HUDEP-2 (cell line): ENCODE results near the gene OSBPL10.

Source experiments
- DNase-seq, 76 experiments: peaks; one replicate each; lab custom pipeline; 2025; ENCODE audit not compliant: unreplicated experiment in 76 of 76; lab: John Stamatoyannopoulos, UW

OSBPL10 gene

DNA sequence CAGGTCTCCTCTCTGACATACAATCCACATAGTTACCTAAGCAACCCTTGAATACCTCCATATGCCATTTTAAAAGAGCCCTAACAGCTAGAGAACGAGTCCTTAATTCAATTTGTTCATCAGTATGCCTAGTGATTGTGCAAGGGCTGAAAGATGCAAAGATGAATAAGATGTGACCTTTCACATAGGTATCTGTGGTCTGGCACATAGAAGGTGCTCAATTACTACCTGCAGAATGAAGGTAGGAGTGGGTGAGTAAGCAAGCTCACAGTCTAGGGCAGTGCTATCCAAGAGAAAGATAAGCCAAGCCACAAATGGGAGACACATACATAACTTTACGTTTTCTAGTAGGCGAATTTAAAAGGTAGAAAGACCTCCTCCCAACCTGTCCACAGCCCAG is 157.9 kb downstream of the OSBPL10 start:
- DNase-seq = no peak

DNA sequence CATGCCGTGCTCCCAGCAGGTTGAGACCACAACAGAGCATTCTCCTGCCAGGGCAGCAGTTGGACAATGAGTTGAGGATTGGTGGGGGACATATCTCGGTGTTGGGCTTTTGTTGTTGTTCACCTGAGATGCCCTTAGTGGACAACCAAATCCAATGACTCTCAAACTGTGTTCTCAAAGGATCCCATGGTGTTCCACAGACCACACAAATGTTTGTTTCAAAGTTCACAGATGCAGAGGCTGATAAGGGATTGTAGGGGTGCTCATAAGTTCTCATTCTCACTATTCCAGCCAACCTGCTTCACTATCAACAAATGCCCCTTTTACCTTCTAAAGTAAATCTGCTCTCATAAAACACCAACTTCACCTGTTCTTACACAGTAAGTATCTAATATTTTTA is 159.9 kb downstream of the OSBPL10 start:
- no peak for DNase-seq

DNA sequence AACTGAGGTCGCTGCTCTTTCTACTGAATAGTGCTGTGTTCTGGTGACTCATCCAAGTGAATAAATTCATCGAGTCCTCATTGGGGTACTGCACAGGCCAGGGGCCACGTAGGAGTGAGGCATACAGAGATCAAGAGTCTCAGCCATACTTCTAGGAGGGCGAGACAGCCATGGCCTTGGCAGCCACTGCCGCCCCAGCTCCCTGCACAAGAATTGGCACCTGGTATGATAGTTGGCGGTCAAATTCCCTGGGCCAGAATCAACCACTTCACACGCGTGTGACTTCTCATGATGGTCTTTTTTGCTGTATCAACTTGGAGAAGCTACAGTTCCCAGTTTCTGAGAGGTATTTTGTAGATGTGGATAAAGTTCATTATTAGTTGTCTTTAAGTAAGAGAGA is 161.6 kb downstream of the OSBPL10 start:
- no peak for DNase-seq

DNA sequence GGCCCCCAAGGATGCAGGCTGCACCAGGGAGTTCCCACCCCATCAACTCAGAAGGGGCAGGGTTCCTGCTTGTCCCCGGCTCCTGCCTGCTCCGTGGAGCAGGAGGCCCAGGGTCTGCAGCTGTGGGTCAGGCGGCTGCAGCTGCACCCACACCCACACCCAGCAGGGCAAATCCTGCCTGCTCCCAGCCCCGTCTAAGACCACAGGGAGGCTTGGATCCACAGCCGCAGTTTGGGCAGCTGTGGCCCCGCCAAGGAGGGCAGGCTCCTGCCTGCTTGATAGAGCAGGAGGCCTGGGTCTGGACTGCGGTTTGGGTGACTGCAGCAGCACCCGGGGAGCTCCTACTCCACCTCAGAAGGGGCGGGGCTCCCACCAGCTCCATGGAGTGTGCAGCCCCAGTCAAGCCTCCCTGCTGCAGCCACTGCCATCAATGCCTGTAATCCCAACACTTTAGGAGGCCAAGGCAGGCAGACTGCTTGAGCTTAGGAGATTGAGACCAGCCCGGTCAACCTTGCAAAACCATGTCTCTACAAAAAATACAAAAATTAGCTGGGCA is 163.6 kb downstream of the OSBPL10 start:
- DNase-seq = no peak

DNA sequence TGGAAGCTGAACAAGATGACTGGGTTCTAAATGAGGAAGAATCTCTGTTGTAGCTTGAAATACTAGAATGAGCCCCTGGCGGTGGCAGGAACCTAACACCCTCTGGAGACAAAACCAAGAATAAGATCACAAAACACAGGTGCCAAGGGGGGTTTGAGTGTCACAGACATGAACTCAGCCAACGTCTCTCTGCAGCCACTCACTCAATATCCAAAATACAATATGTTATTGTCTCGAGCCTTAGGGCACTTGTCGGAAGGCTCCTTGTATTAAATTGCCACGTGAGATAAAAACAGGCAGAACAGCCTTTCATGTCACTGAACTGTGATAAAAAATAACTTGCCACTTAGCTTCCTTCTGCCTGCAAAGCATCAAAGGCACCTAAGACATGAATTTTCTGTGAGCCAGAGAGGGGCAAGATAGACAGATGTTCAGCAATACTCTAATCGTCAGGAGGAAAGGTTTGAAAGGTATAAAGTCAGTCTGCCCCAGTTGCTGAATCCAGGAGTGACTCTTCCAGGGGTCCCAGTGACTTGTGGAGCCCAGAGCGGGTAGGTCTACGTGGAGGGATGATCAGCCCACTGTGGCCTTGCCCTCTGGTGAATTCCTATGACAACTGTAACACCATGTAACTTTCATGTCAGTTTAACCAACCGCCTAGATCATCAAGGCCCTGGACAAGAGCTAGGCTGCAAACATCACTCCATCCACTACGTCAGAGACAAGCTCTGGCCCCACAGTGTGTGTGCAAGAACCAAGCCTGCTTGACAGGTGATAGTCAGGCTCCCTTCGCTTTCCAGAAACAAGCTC is 165.2 kb downstream of the OSBPL10 start:
- no peak for DNase-seq

DNA sequence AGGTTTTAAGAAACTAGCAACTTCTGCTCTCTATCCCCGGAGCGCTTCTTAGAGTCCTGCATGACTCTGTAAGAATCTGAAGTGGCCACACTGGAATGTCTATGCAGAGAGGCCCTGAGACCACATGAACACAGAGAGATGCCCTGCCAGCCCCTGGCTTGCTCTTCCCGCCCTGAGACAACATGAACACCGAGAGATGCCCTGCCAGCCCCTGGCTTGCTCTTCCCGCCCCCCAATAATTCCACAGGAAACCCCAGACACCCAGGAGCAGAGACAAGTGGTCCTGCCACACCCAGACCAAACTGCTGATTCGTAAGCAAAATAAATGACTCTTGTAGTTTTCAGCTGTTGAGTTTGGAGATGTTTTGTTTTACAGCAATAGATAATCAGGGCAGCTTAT is 166.1 kb downstream of the OSBPL10 start:
- DNase-seq = no peak

DNA sequence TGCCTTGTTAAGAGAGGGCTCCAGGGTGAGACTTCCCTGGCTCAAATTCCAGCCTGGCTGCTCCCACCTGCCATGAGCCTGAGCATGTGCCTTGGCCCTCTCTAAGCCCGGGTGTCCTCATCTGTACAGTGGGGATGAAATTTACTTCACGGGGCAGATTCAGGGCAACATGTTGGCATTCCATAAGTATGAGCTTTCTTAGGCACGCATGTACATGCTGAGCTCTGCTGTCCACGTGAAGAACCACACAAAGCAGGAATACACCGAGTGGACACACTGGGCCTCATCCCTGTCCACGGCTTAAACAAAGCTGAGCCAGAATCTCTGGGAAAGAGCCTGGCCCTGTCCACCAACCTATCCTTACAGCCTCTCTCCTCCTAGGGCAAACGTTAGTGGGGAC is 167.4 kb downstream of the OSBPL10 start:
- no peak for DNase-seq

DNA sequence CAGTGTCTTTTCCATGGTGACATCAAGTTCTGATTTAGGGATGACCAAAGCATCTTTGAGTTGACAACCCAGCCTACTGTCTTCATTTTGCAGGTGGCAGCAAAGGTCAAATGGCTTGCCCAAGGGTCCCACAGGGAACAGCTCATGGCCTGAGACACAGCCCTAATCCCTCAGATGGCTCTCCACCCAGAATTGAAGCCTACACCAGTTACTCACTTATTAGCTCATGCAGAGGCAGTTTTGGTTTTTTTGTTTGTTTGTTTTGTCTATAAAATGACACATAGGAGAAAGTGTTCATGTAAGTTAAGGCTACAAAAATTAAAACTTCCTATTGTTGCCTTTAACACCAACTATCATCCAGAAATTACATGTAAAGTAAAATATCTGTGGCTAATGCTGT is 167.9 kb downstream of the OSBPL10 start:
- DNase-seq = no peak

DNA sequence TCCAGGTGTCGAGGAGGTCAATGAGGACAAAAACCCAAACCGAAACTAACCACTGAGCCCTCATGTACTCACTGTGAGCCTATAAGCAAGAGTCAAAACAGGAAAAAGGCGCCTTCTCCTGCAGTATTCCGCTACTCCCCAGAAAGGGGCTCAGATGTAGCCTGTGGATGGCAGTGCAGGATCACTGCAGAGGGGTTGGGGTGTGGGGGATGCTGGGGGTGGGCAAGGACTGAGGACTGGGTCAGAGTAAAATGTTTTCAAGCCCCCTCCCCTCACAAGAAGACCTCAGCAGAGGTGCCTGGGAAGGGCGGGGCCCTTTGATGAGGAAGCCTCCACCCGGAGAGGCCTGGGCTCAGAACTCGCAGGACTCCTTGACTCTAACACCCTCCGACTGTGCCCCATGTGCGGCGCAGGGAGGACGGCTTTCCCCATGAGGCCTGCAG is 170.1 kb downstream of the OSBPL10 start:
- DNase-seq = no peak

DNA sequence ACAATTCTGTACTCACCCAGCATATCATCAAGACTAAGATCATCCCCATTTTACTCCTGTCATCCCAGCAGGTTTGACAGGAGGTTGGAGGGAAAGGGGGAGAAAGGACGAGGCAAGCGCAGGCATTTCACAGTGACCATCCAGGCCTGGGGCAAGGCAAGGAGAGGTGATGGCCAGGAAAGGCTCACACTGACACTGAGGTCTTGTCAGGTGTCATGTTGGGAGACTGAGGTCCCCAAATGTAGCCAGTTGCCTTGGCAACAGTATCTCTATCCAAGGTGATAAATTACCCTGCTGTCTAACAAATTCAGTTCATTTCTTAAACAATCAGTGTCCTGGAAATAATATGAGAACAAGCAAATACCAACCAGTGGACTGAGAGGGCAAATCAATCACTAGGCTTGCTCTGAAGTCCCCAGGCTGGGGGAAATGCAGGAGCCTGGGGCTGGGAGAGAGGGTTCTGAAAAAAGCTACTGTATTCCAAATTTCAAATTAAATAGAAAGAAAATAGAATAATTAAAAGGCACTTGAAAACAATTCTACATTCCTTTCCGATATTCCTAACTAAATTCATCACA is 172.8 kb downstream of the OSBPL10 start:
- no peak for DNase-seq

DNA sequence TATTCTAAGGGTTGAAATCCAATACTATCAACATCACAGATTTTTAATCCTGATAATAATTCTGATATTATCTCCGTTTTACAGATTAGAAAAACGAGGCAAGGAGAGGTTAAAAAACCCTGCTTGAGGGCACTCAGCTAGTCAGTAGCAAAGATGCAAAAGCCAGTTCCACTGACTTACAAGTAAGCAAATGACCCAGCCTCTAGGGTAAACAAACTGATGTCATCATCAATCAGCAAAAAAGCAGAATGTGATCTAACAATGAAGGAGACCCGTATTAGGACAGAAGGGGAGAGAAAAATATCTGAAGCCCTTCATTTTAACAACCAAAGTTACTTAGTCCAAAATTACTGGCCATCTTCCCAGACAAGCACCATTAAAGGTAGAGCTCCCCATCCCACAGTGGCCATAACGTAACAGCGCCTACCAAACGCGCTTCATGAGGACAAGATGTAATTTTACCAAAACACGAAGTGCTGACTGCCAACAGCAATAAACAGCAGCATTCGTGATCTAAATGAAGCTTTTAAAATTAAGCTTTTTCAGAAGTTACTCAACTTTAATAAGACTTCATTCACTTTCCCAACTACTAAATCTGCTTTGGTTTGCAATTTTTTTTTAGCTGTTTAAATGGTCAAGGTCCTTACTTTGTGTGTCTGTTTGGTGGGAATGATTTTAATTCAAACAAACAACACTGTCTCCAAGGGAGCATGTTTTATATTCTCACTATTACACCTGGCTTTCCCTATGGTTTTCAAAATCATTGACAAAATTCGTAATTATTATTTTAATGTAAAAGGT is 176.6 kb downstream of the OSBPL10 start:
- no peak for DNase-seq

DNA sequence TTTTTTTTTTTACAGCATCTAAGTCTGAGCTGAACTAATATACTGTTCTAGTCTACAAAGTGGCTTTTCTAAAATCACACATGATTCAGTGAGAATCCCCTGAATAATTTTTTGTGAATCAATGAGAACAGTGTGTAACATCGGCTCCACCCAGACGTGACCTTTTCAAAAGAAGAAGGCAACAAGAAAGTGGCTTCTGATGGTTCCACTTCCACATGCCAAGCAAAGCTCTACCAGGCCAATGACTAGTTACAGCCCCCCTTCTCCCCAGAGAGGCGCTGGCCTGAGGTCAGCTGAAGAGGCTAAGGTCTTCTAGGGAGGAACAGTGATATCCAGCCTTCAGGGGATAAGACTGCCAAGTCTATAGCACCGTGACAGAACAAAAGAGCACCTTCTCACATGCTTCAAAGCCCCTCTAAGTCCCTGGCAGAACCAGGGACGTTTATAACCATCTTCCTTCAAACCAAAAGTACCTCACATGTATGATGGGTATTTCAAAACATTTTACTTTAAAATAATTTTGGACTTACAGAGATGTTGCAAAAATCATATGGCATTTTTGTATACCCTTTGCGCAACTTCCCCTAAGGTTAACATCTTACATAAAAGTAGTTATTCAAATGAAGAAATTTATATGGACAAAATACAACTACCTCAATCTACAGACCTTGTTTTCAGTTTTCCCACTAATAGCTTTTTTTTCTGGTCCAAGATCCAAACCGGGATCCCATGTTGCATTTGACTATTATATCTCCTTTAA is 177.9 kb downstream of the OSBPL10 start:
- DNase-seq = no peak

DNA sequence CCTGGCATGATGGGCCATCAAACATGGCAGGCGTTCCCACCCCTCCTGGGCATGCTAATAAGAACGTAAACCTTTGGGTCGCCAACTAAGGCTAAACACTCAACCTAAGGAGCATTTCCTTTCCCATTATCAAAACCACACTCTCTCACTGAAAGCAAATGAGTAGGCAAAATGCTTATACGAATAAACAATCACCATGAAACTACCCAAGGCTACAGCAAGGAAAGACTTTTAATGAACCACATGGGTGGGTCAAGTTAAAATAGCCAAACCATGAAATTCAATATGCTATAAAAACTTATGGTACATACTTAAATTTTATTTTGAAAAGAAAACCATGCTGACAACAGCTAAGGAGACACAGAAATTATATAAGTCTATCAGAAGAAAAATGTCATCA is 180.6 kb downstream of the OSBPL10 start:
- DNase-seq = no peak

DNA sequence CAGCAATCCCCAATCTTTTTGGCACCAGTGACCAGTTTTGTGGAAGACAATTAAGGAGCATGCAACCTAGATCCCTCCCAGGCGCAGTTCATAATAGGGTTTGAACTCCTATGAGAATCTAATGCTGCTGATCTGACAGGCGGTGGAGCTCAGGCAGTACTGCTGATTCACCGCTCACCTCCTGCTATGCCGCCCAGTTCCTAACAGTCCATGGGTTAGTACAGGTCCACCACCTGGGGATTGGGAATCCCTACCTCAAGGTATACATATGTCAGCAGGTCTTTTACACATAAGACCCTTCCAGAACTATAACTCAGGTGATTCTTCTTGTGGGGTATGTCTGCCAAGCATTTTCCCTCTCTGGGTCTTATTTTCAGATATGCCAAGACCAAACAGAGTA is 182.2 kb downstream of the OSBPL10 start:
- DNase-seq = no peak

DNA sequence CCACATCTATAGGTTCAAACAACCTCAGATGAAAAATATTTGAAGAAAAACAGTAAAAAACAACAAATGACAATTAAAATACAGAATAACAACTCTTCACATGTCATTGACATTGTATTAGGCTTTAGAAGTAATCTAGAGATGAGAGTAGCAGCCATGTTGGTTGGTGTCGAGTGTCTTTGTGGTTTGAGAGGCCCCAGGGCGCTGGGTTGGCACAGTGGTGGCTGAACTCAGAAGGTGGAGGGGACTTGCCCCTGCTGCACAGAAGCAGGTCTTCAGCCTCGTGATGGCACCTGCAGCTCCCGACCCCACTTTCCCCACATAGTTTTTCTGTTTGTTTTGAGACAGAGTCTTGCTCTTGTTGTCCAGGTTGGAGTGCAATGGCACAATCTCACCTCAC is 187.2 kb downstream of the OSBPL10 start:
- no peak for DNase-seq

DNA sequence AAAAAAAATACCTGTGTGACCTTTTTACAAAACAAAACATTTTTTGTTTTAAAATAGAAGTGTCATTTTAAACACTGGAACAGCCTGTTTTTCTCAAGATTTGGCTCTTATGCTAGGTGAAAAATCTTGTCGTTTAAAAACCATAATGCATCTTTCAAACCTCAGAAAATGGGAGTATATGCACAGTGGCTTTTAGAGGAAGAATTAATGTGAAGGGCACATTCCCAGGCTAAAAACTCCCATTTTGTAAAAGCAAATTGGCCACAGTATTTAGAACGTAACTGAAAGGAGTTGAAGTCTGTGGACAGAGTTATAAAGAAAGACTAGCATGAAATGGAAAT is 190.0 kb downstream of the OSBPL10 start:
- no peak for DNase-seq

DNA sequence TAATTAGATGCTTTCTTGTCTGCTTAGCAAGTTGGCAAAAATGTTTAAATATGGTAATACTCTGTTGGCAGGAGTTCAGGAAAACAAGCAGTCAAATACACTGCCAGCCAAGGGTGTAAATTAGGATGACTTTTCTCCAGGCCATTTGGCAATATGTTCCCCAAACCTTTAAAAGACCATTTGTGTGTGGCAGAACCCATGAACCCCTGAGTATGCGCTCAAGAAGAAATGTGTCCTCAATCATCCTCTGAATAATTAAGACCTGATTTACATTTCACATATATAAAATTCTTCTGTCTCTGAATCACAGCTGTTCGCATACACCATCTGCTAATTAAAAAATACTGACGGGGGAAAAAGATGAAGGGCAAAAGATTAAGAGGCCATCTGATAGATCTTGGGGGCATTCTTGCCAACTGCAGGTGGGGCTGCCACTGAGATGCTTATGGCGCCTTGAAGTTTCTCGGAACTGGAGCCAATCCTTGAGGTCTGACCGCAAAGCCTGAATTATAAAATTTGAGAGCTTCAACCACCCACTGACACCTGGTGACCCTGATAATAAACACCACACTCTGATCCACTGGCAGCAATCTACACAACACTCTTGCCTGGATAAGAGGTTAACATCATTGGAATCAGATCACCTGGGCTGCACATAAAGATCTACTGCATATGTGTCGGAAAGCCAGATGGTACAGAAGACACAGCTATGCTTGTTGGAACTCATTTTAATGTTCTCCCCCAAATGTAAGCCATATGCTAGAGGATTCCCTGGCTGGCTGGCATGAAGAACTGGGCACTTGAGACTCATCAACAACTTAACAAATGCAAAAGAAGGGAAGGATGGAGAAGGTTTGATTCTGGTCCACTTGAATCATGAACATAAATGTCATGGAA is 190.6 kb downstream of the OSBPL10 start:
- DNase-seq = no peak

DNA sequence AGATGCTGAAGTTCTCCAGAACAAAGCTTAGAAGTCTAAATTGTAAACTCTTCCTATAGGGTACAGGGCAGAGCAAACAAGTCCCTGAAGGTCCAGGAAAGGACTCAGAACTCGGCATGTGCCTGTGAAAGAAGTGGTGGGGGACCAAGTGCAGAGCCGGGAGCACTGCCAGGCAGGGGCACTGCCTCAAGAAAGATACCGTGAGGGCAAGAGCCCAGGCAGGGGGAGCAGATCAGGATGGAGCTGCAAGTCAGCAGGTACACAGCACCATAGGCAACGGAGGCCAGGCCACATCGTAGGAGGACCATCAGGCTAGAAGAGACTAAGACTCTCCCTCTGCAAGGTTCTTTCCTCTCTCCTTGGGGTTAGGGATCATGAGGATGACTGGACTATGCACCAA is 191.6 kb downstream of the OSBPL10 start:
- DNase-seq = no peak

DNA sequence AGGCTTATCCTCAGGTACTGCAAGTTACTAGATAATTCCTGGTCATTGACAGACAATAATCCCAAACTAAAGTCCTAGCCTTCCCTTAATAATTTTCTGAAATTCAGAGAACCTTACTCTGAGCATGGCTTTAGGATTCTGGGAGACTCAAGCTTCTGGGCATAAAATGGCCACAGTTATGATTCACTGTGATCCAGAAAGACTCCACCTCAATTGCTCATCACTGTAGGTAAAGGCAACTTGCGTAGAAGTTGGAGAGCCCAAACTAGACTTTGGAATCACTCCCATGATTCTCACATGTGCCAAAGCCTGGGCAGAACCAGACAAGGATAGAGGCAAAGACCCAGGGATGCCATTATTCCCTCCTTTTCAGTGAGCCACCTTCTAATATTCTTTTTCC is 195.3 kb downstream of the OSBPL10 start:
- no peak for DNase-seq

DNA sequence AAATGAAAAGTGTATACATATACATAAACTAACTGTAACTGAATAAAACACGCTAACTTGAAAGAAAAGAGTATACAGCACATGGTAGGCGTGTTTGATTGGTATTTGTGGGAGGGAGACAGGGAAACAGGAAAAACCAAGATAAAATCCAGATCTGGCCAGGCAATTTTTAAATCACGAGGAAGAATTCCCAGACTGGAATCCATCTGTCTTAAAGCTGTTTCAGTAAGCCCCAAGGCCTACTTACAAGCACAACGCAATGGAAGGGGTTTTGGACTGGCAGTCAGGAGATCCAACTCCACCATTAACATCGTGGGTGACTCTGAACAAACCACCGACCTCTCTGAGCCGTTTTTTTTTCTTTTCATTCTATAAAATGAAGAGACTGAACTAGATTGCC is 195.8 kb downstream of the OSBPL10 start:
- no peak for DNase-seq
